Measurements from ENCODE around the gene GTPBP2.

Gene GTPBP2

GRCh38 chr6:43644940-43645612, 16.0 kb upstream of the GTPBP2 start, which contains the start of gene RSPH9 (continued):
- TF ChIP-seq ZNF585B (tag by site-specific recombination; IDR thresholded peaks at IDR 0.05) (no peak), ZNF843 (tag by site-specific recombination; IDR thresholded peaks at IDR 0.05) (no peak), ZNF529 (tag by site-specific recombination; IDR thresholded peaks at IDR 0.05; ENCODE audit: insufficient replicate concordance) (no peak), ZNF292 (tag by site-specific recombination; IDR thresholded peaks at IDR 0.05; ENCODE audit: borderline replicate concordance, low read depth) (no peak), IKZF3 (tag by site-specific recombination; IDR thresholded peaks at IDR 0.05) (no peak), ZNF366 (tag by site-specific recombination; conservative IDR thresholded peaks at IDR 0.05) (no peak), ZBTB10 (tag by site-specific recombination; IDR thresholded peaks at IDR 0.05) (no peak), ZNF335 (tag by site-specific recombination; conservative IDR thresholded peaks at IDR 0.05) (peak; percentile 31), ZNF560 (tag by site-specific recombination; IDR thresholded peaks at IDR 0.05; ENCODE audit: borderline replicate concordance) (peak; percentile 33; the same call in 1 of the 2 replicates), ZNF555 (tag by site-specific recombination; conservative IDR thresholded peaks at IDR 0.05) (no peak), SP2 (tag by site-specific recombination; IDR thresholded peaks at IDR 0.05) (peak; percentile 69), ZNF121 (tag by site-specific recombination; IDR thresholded peaks at IDR 0.05) (no peak), PBX3 (CRISPR knock-in tag; IDR thresholded peaks at IDR 0.05) (no peak), ATF2 (tag by site-specific recombination; IDR thresholded peaks at IDR 0.05; ENCODE audit: low read depth) (no peak), ZNF48 (tag by site-specific recombination; IDR thresholded peaks at IDR 0.05) (no peak), ZNF530 (tag by site-specific recombination; IDR thresholded peaks at IDR 0.05; ENCODE audit: low read depth) (no peak), ZNF19 (tag by site-specific recombination; IDR thresholded peaks at IDR 0.05; ENCODE audit: low read depth) (no peak), ZNF473 (tag by site-specific recombination; IDR thresholded peaks at IDR 0.05) (no peak), ZNF214 (tag by site-specific recombination; IDR thresholded peaks at IDR 0.05; ENCODE audit: borderline replicate concordance) (no peak), HOXA7 (CRISPR knock-in tag; IDR thresholded peaks at IDR 0.05; ENCODE audit: borderline replicate concordance) (no peak), ZNF518A (tag by site-specific recombination; conservative IDR thresholded peaks at IDR 0.05; ENCODE audit: low read depth) (no peak), KLF9 (tag by site-specific recombination; IDR thresholded peaks at IDR 0.05; ENCODE audit: low read depth) (peak; percentile 63), HOXC10 (CRISPR knock-in tag; IDR thresholded peaks at IDR 0.05) (no peak), ZBTB6 (tag by site-specific recombination; IDR thresholded peaks at IDR 0.05) (no peak), ZNF629 (tag by site-specific recombination; IDR thresholded peaks at IDR 0.05) (no peak), ZNF426 (tag by site-specific recombination; IDR thresholded peaks at IDR 0.05) (no peak), ZNF324 (tag by site-specific recombination; IDR thresholded peaks at IDR 0.05) (no peak), ZNF391 (tag by site-specific recombination; IDR thresholded peaks at IDR 0.05; ENCODE audit: borderline replicate concordance, low read depth) (no peak), ZNF416 (tag by site-specific recombination; IDR thresholded peaks at IDR 0.05) (no peak), ZNF785 (tag by site-specific recombination; IDR thresholded peaks at IDR 0.05) (no peak)
